GM12878 (cell line): ENCODE data around the gene ADCY7. TPM values are rescaled to one million over a fixed set of nuclear protein-coding genes. Genes with fewer than 3 reads are reported as not detected.

Experiments
- ATAC-seq: fragments of 200-7000 bp; cut with Tn5 transposase; 3 replicates; pipeline ENCODE4 v1.9.1; 2020; ENCODE audit warnings: mild to moderate bottlenecking, moderate library complexity
- BruUV-seq: library from RNA; stranded (reverse); fragments of 400-500 nt; replicated peaks from 2 replicates; lab custom pipeline; 2021; lab: Mats Ljungman, UMichigan
- CTCF ChIA-PET: fragments of 300-600 bp; sonication (Branson Sonifier 250); formaldehyde crosslinking; extraction: SDS; loops from one replicate; lab custom pipeline; 2021; ENCODE audit warnings: inconsistent platforms; lab: Yijun Ruan, JAX
- POLR2A ChIA-PET: fragments of 350-600 bp; formaldehyde crosslinking; extraction: SDS; loops from one replicate; lab custom pipeline; 2021; ENCODE audit warnings: inconsistent platforms; lab: Charles Lee
- RAD21 ChIA-PET: fragments of 300-600 bp; sonication (Branson Sonifier 250); formaldehyde crosslinking; loops from one replicate; lab custom pipeline; 2023; ENCODE audit warnings: antibody characterized with exemption; ENCODE audit not compliant: unreplicated experiment; lab: Charles Lee
- SMC1A ChIA-PET: fragments of 300-600 bp; sonication (Branson Sonifier 250); formaldehyde crosslinking; loops from one replicate; lab custom pipeline; 2023; ENCODE audit not compliant: unreplicated experiment, uncharacterized antibody; lab: Charles Lee
- DNase-seq: peaks from one replicate; pipeline ENCODE4 v3.0.0-alpha.2; 2011; ENCODE audit warnings: low read depth, low spot score
- FAIRE-seq: peaks from 3 replicates; lab custom pipeline; 2011; peaks lifted over from hg19 to GRCh38; lab: Jason Lieb, UNC
- H2AFZ ChIP-seq: 2 replicates; pipeline ENCODE4 v1.6.0; 2011; ENCODE audit warnings: low read depth, low read length, control low read depth; ENCODE audit not compliant: control insufficient read depth
- H3K27ac ChIP-seq: 2 replicates; pipeline ENCODE4 v1.5.1; 2011; ENCODE audit warnings: control low read depth; ENCODE audit not compliant: control insufficient read depth, insufficient read depth
- H3K27me3 ChIP-seq, 2 experiments: replicated peaks in 1 of 2; 2 replicates each; pipeline versions ENCODE4 v1.6.0 to v1.6.1; 2011; ENCODE audit warnings: low read length in 1 of 2; ENCODE audit not compliant: control insufficient read depth in 2 of 2, insufficient read depth in 2 of 2
- H3K36me3 ChIP-seq, 2 experiments: 2 replicates each; pipeline ENCODE4 v1.5.1; 2011; ENCODE audit warnings: low read length in 1 of 2; ENCODE audit not compliant: control insufficient read depth in 2 of 2, insufficient read depth in 2 of 2
- H3K4me1 ChIP-seq: 2 replicates; pipeline ENCODE4 v1.6.1; 2011; ENCODE audit warnings: mild to moderate bottlenecking, low read length, moderate library complexity, mixed read lengths; ENCODE audit not compliant: control insufficient read depth, insufficient read depth
- H3K4me2 ChIP-seq: 2 replicates; pipeline ENCODE4 v1.6.0; 2011; ENCODE audit warnings: control low read depth; ENCODE audit not compliant: control insufficient read depth, insufficient read depth
- H3K4me3 ChIP-seq: fragments of 200-600 bp; sonication (generic); 2 replicates; pipeline ENCODE4 v1.5.1; 2016
- H3K79me2 ChIP-seq: 2 replicates; pipeline ENCODE4 v1.6.0; 2011; ENCODE audit warnings: low read length; ENCODE audit not compliant: control insufficient read depth, insufficient read depth
- H3K9ac ChIP-seq: 2 replicates; pipeline ENCODE4 v1.8.0; 2011; ENCODE audit warnings: low read length, control low read depth, mixed read lengths; ENCODE audit not compliant: control insufficient read depth, insufficient read depth
- H3K9me3 ChIP-seq: replicated peaks from 3 replicates; pipeline ENCODE4 v1.5.1; 2011; ENCODE audit warnings: mild to moderate bottlenecking, low read length; ENCODE audit not compliant: control insufficient read depth, insufficient read depth
- H4K20me1 ChIP-seq: 2 replicates; pipeline ENCODE4 v1.6.0; 2011; ENCODE audit not compliant: control insufficient read depth, insufficient read depth
- CBFB ChIP-seq: IDR thresholded peaks from 2 replicates; pipeline ENCODE4 v1.6.1; 2016; ENCODE audit warnings: antibody characterized with exemption, low read depth
- HDAC2 ChIP-seq: fragments of 200-600 bp; sonication (generic); IDR thresholded peaks from 2 replicates; pipeline ENCODE4 v1.6.1; 2017
- NFYB ChIP-seq: IDR thresholded peaks from 2 replicates; pipeline ENCODE4 v1.6.1; 2011; ENCODE audit warnings: low read depth, mild to moderate bottlenecking, low read length, improper control_type of control experiment, moderate library complexity; ENCODE audit not compliant: insufficient read depth
- SP1 ChIP-seq: IDR thresholded peaks from one replicate; pipeline ENCODE4 v1.6.1; 2011; ENCODE audit warnings: low read depth, low read length
- ZBED1 ChIP-seq: IDR thresholded peaks from 2 replicates; pipeline ENCODE4 v1.6.1; 2016; ENCODE audit warnings: borderline replicate concordance
- ZSCAN29 ChIP-seq: fragments of 450-650 bp; IDR thresholded peaks from 2 replicates; pipeline ENCODE4 v1.6.1; 2017; ENCODE audit warnings: mild to moderate bottlenecking, moderate library complexity
- WGBS: methylation state at CpG from one replicate; pipeline ENCODE4 v1.1.6; 2016; ENCODE audit warnings: low lambda C conversion rate; ENCODE audit not compliant: insufficient replicate concordance, insufficient coverage; ENCODE audit errors: missing lambda C conversion rate; 5-methylcytosine and 5-hydroxymethylcytosine counted together
- in situ Hi-C: fragments of 300-500 bp; cut with MboI; formaldehyde crosslinking; loops from 9 replicates; pipeline ENCODE4 v1.14.3; 2018; ENCODE audit warnings: mixed read lengths
- intact Hi-C: fragments of 100-400 bp; cut with micrococcal nuclease; formaldehyde crosslinking; loops from one replicate; pipeline ENCODE4 v1.14.2; 2022; ENCODE audit not compliant: unreplicated experiment
- polyA plus RNA-seq, 11 experiments: library from polyadenylated mRNA; depleted of rRNA in 4 of 11; unstranded in 6 of 11; stranded (reverse) in 5 of 11; fragments of >200 nt; fragmentation: Nextera tagmentation in 4 of 11; fragmentation: Illumina TruSeq in 1 of 11; extraction: Ambion mirVana in 4 of 11; extraction: Trizol in 1 of 11; gene quantifications; 1 replicate in 1 of 11; 2 replicates in 10 of 11; pipeline versions ENCODE4 v1.2.1 to v1.2.3, GENCODE V29; 2011 to 2016; ENCODE audit warnings: inconsistent platforms in 2 of 11, missing spikeins in 2 of 11, low read depth in 1 of 11
- total RNA-seq, 4 experiments: library from RNA; depleted of rRNA in 3 of 4; stranded (reverse); fragments of >200 nt in 3 of 4; fragmentation: Illumina TruSeq in 1 of 4; extraction: Trizol in 1 of 4; gene quantifications; 2 replicates each; pipeline versions ENCODE4 v1.2.1 to v1.2.3, GENCODE V29; 2013 to 2021
- TF ChIP-seq, protein P1 (sequence below): IDR thresholded peaks from 2 replicates; pipeline ENCODE4 v1.6.1; 2011; ENCODE audit warnings: low read depth, mild to moderate bottlenecking, low read length, moderate library complexity, borderline replicate concordance; ENCODE audit errors: extremely low read depth
- TF ChIP-seq, protein P2 (sequence below): fragments of 450-650 bp; IDR thresholded peaks from 2 replicates; pipeline ENCODE4 v1.6.1; 2016; ENCODE audit warnings: mild to moderate bottlenecking, moderate library complexity, borderline replicate concordance
- TF ChIP-seq, protein P3 (sequence below): fragments of 450-650 bp; IDR thresholded peaks from 2 replicates; pipeline ENCODE4 v1.6.1; 2017; ENCODE audit warnings: low read depth, mild to moderate bottlenecking, moderate library complexity
- TF ChIP-seq, protein P4 (sequence below): fragments of 450-650 bp; IDR thresholded peaks from 2 replicates; pipeline ENCODE4 v1.6.1; 2016; ENCODE audit warnings: mild to moderate bottlenecking
- TF ChIP-seq, protein P5 (sequence below): fragments of 450-650 bp; formaldehyde crosslinking; IDR thresholded peaks from 2 replicates; pipeline ENCODE4 v1.4.0; 2022; ENCODE audit warnings: mild to moderate bottlenecking, moderate library complexity

ADCY7 gene
- total and polyA plus RNA-seq, 10 of the 15 experiments (the other 5 are each of a cell fraction or from before 2014, with no cell fraction given): 1.2 to 87.9 (median 24.4) TPM

DNA sequence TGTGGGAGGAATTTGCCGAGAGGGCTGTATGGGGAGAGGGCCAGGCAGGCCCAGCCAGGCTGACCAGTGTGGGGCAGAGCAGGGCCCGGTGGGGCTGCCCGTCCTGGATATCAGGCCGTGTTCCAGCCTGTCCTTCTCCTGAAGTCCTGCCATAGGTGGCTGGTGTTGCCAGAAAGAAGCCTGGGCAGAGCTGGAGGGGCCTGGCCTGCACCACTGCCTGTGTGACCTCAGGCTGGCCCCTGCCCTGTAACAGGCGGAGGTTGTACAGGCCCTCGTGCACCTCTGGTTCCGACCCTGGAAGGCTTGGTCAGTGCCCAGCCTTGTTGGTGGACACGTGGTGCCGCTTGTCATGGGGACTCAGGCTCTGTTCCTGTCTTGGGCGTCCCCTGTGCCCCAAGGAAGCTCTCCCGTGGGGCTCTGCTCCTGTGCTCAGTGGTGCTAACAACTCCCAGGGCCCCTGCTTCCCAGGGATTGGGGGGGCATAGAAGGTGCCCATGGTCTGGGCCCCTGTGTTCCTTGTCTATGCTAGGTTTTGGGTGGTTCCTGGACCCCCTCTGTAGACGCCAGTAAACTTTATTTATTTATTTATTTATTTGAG is 33.3 kb downstream of the ADCY7 start:
- in situ Hi-C loops: no loop called here
- FAIRE-seq: no peak
- TF ChIP-seq, protein P1, sequence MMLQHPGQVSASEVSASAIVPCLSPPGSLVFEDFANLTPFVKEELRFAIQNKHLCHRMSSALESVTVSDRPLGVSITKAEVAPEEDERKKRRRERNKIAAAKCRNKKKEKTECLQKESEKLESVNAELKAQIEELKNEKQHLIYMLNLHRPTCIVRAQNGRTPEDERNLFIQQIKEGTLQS: no peak
- TF ChIP-seq, protein P2, sequence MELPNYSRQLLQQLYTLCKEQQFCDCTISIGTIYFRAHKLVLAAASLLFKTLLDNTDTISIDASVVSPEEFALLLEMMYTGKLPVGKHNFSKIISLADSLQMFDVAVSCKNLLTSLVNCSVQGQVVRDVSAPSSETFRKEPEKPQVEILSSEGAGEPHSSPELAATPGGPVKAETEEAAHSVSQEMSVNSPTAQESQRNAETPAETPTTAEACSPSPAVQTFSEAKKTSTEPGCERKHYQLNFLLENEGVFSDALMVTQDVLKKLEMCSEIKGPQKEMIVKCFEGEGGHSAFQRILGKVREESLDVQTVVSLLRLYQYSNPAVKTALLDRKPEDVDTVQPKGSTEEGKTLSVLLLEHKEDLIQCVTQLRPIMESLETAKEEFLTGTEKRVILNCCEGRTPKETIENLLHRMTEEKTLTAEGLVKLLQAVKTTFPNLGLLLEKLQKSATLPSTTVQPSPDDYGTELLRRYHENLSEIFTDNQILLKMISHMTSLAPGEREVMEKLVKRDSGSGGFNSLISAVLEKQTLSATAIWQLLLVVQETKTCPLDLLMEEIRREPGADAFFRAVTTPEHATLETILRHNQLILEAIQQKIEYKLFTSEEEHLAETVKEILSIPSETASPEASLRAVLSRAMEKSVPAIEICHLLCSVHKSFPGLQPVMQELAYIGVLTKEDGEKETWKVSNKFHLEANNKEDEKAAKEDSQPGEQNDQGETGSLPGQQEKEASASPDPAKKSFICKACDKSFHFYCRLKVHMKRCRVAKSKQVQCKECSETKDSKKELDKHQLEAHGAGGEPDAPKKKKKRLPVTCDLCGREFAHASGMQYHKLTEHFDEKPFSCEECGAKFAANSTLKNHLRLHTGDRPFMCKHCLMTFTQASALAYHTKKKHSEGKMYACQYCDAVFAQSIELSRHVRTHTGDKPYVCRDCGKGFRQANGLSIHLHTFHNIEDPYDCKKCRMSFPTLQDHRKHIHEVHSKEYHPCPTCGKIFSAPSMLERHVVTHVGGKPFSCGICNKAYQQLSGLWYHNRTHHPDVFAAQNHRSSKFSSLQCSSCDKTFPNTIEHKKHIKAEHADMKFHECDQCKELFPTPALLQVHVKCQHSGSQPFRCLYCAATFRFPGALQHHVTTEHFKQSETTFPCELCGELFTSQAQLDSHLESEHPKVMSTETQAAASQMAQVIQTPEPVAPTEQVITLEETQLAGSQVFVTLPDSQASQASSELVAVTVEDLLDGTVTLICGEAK: no peak
- TF ChIP-seq, protein P3, sequence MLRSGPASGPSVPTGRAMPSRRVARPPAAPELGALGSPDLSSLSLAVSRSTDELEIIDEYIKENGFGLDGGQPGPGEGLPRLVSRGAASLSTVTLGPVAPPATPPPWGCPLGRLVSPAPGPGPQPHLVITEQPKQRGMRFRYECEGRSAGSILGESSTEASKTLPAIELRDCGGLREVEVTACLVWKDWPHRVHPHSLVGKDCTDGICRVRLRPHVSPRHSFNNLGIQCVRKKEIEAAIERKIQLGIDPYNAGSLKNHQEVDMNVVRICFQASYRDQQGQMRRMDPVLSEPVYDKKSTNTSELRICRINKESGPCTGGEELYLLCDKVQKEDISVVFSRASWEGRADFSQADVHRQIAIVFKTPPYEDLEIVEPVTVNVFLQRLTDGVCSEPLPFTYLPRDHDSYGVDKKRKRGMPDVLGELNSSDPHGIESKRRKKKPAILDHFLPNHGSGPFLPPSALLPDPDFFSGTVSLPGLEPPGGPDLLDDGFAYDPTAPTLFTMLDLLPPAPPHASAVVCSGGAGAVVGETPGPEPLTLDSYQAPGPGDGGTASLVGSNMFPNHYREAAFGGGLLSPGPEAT: no peak
- TF ChIP-seq NFYB: no peak
- TF ChIP-seq, protein P4, sequence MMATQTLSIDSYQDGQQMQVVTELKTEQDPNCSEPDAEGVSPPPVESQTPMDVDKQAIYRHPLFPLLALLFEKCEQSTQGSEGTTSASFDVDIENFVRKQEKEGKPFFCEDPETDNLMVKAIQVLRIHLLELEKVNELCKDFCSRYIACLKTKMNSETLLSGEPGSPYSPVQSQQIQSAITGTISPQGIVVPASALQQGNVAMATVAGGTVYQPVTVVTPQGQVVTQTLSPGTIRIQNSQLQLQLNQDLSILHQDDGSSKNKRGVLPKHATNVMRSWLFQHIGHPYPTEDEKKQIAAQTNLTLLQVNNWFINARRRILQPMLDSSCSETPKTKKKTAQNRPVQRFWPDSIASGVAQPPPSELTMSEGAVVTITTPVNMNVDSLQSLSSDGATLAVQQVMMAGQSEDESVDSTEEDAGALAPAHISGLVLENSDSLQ: no peak
- TF ChIP-seq, protein P5, sequence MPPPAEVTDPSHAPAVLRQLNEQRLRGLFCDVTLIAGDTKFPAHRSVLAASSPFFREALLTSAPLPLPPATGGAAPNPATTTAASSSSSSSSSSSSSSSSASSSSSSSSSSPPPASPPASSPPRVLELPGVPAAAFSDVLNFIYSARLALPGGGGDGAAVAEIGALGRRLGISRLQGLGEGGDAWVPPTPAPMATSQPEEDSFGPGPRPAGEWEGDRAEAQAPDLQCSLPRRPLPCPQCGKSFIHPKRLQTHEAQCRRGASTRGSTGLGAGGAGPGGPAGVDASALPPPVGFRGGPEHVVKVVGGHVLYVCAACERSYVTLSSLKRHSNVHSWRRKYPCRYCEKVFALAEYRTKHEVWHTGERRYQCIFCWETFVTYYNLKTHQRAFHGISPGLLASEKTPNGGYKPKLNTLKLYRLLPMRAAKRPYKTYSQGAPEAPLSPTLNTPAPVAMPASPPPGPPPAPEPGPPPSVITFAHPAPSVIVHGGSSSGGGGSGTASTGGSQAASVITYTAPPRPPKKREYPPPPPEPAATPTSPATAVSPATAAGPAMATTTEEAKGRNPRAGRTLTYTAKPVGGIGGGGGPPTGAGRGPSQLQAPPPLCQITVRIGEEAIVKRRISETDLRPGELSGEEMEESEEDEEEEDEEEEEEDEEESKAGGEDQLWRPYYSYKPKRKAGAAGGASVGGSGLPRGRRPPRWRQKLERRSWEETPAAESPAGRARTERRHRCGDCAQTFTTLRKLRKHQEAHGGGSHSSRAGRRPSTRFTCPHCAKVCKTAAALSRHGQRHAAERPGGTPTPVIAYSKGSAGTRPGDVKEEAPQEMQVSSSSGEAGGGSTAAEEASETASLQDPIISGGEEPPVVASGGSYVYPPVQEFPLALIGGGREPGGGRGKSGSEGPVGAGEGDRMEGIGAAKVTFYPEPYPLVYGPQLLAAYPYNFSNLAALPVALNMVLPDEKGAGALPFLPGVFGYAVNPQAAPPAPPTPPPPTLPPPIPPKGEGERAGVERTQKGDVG (CRISPR knock-in tag): no peak
- no peak for TF ChIP-seq ZBED1
- TF ChIP-seq HDAC2: no peak
- no peak for TF ChIP-seq SP1
- no peak for TF ChIP-seq CBFB
- TF ChIP-seq ZSCAN29: no peak

More for the DNA sequence above, 33.3 kb downstream of the ADCY7 start:
- DNase-seq (no peak), ATAC-seq (no peak)
- Histone ChIP-seq H3K36me3 (peaks cover 14 to 38% of the 10 kb centered on the region in 2 experiments), H3K27me3 (no peaks in the 10 kb centered on the region), H3K4me2 (no peak overlapping the region), H4K20me1 (no peaks in the 10 kb centered on the region), H2AFZ (no peak overlapping the region), H3K4me3 (no peak overlapping the region), H3K9ac (no peak overlapping the region), H3K79me2 (no peaks in the 10 kb centered on the region), H3K27ac (no peak overlapping the region), H3K9me3 (no peaks in the 10 kb centered on the region), H3K4me1 (no peaks in the 10 kb centered on the region)
- ChIA-PET SMC1A (no interaction called here), RAD21 (no interaction called here), POLR2A (no interaction called here), CTCF (no interaction called here)
- intact Hi-C loops: no loop called here
- BruUV-seq: no TSS peak
- 84% methylated on average over 12 of the region's 12 CpGs for WGBS
